H1 (cell line): ENCODE measurements around the gene NUDT1. TPM values are rescaled to one million over a fixed set of nuclear protein-coding genes. Genes with fewer than 3 reads are reported as not detected.

Experiments used
- NANOG ChIP-seq: IDR thresholded peaks from 2 replicates; pipeline ENCODE4 v1.6.1; 2011; ENCODE audit warnings: low read length, low read depth, mild to moderate bottlenecking, inconsistent platforms; ENCODE audit not compliant: insufficient read depth, poor library complexity, severe bottlenecking
- RNF2 ChIP-seq: fragments of 200-900, 300-1000 bp; sonication (generic); IDR thresholded peaks from 2 replicates; pipeline ENCODE4 v1.7.1; 2016; ENCODE audit warnings: borderline replicate concordance, low read depth, mild to moderate bottlenecking, antibody characterized with exemption, low read length; ENCODE audit not compliant: poor library complexity, severe bottlenecking; ENCODE audit errors: missing control alignments
- TEAD4 ChIP-seq: IDR thresholded peaks from 2 replicates; pipeline ENCODE4 v1.6.1; 2012; ENCODE audit warnings: low read depth, low read length, inconsistent platforms, mixed read lengths
- polyA plus RNA-seq, 7 experiments: library from polyadenylated mRNA; depleted of rRNA in 3 of 7; stranded (reverse) in 5 of 7; unstranded in 2 of 7; fragments of >200 nt in 5 of 7; fragments of 200-250 nt in 2 of 7; gene quantifications; 1 replicate in 5 of 7; 2 replicates in 1 of 7; 4 replicates in 1 of 7; pipeline versions ENCODE4 v1.2.1 to v1.2.3, GENCODE V29; 2011 to 2013; ENCODE audit warnings: missing spikeins in 2 of 7, mixed read lengths in 2 of 7
- total RNA-seq: library from RNA; stranded (reverse); fragmentation: NEBNext Ultra II Directional; extraction: Animal tissue kit (Norgen Biotek cat#: 25700); gene quantifications from 2 replicates; pipeline ENCODE4 v1.2.1, GENCODE V29; 2021

Gene NUDT1
- total and polyA plus RNA-seq, 2 of the 8 experiments (the other 6 are each of a cell fraction or from before 2014, with no cell fraction given): 76.1 to 89.5 TPM

DNA sequence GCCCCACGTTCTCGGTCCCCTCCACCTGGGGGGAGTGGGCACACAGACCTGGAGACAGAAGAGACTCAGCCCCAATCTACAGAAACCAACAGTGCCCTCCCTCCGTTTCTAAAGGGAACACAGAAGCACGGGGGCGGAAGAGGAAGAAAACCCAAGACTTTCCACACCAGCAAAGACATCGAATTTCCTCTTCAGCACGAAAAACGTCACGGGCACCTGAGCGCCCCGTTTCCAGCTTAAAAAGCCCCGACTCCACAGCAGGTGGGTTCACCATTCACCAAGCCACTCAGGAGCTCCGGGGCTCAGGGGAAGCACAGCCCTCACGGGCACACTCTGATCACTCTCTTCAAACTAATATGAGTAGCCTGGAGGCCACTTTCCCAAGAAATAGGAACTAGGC is 19.6 kb downstream of the NUDT1 start (continued):
- no peak for TF ChIP-seq RNF2
- TF ChIP-seq NANOG: no peak
- TF ChIP-seq TEAD4: no peak
